ENCODE results near the gene GPR32. TPM values are rescaled to one million over a fixed set of nuclear protein-coding genes. Genes with fewer than 3 reads are reported as not detected.
A peak's percentile ranks its signal among the peaks of the same experiment; 100 is the strongest.

Gene GPR32
- total RNA-seq, 1 donor from 2014 or later = not detected

GRCh38 chr19:50815439-50815838, 45.2 kb downstream of the GPR32 start:
- Mint-ChIP-seq H3K36me3 (ENCODE audit: low read depth) (peaks cover 1% of the 10 kb centered on the region), H3K9me3 (ENCODE audit: low read depth) (no peaks in the 10 kb centered on the region), H3K27ac (ENCODE audit: unreplicated experiment) (no peak overlapping the region), H3K4me3 (ENCODE audit: unreplicated experiment) (no peak overlapping the region), H3K4me1 (ENCODE audit: low read depth) (peaks cover 10% of the 10 kb centered on the region), H3K27me3 (ENCODE audit: low read depth) (peaks cover 48% of the 10 kb centered on the region)
- no peak for DNase-seq (ENCODE audit: low spot score)
- TF ChIP-seq CTCF (IDR thresholded peaks at IDR 0.05) = no peak

- Mint-ChIP-seq H3K4me3 (ENCODE audit: unreplicated experiment) (peak overlapping the region; percentile 63), H3K4me1 (ENCODE audit: low read depth) (peaks cover 13% of the 10 kb centered on the region), H3K27me3 (ENCODE audit: low read depth) (peaks cover 70% of the 10 kb centered on the region), H3K27ac (ENCODE audit: unreplicated experiment) (no peak overlapping the region), H3K36me3 (ENCODE audit: low read depth) (peaks cover 1% of the 10 kb centered on the region), H3K9me3 (ENCODE audit: low read depth) (no peaks in the 10 kb centered on the region)
- DNase-seq (ENCODE audit: low spot score) = no peak
- no peak for TF ChIP-seq CTCF (IDR thresholded peaks at IDR 0.05)
These were observed 47.9 kb downstream of the GPR32 start for GRCh38 chr19:50817941-50818858.

GRCh38 chr19:50818859-50819472, 48.7 kb downstream of the GPR32 start:
- Mint-ChIP-seq H3K9me3 (ENCODE audit: low read depth) (no peaks in the 10 kb centered on the region), H3K27me3 (ENCODE audit: low read depth) (peaks cover 71% of the 10 kb centered on the region), H3K4me3 (ENCODE audit: unreplicated experiment) (peak overlapping the region; percentile 16), H3K36me3 (ENCODE audit: low read depth) (peaks cover 1% of the 10 kb centered on the region), H3K27ac (ENCODE audit: unreplicated experiment) (no peak overlapping the region), H3K4me1 (ENCODE audit: low read depth) (peaks cover 13% of the 10 kb centered on the region)
- DNase-seq (ENCODE audit: low spot score) = no peak
- TF ChIP-seq CTCF (IDR thresholded peaks at IDR 0.05) = no peak

GRCh38 chr19:50819636-50820035, 49.4 kb downstream of the GPR32 start:
- TF ChIP-seq CTCF (IDR thresholded peaks at IDR 0.05) = no peak
- H3K4me1 Mint-ChIP-seq (ENCODE audit: low read depth) = peaks cover 13% of the 10 kb centered on the region
- peaks cover 70% of the 10 kb centered on the region for H3K27me3 Mint-ChIP-seq (ENCODE audit: low read depth)
- H3K9me3 Mint-ChIP-seq (ENCODE audit: low read depth) = no peaks in the 10 kb centered on the region
- no peak for DNase-seq (ENCODE audit: low spot score)
- peaks cover 1% of the 10 kb centered on the region for H3K36me3 Mint-ChIP-seq (ENCODE audit: low read depth)
- no peak overlapping the region for H3K27ac Mint-ChIP-seq (ENCODE audit: unreplicated experiment)
- no peak overlapping the region for H3K4me3 Mint-ChIP-seq (ENCODE audit: unreplicated experiment)

GRCh38 chr19:50820086-50820485, 49.8 kb downstream of the GPR32 start:
- peaks cover 13% of the 10 kb centered on the region for H3K4me1 Mint-ChIP-seq (ENCODE audit: low read depth)
- H3K27me3 Mint-ChIP-seq (ENCODE audit: low read depth) = peaks cover 69% of the 10 kb centered on the region
- no peak for TF ChIP-seq CTCF (IDR thresholded peaks at IDR 0.05)
- no peak for DNase-seq (ENCODE audit: low spot score)
- peaks cover 1% of the 10 kb centered on the region for H3K36me3 Mint-ChIP-seq (ENCODE audit: low read depth)
- no peaks in the 10 kb centered on the region for H3K9me3 Mint-ChIP-seq (ENCODE audit: low read depth)
- H3K27ac Mint-ChIP-seq (ENCODE audit: unreplicated experiment) = no peak overlapping the region
- no peak overlapping the region for H3K4me3 Mint-ChIP-seq (ENCODE audit: unreplicated experiment)

Data from chondrocyte (in vitro differentiated cells).